ENCODE measurements around the gene GABARAPL2. TPM values are rescaled to one million over a fixed set of nuclear protein-coding genes. Genes with fewer than 3 reads are reported as not detected.

The GABARAPL2 gene
- polyA plus RNA-seq, 1 donor from 2014 or later = 344 TPM

DNA sequence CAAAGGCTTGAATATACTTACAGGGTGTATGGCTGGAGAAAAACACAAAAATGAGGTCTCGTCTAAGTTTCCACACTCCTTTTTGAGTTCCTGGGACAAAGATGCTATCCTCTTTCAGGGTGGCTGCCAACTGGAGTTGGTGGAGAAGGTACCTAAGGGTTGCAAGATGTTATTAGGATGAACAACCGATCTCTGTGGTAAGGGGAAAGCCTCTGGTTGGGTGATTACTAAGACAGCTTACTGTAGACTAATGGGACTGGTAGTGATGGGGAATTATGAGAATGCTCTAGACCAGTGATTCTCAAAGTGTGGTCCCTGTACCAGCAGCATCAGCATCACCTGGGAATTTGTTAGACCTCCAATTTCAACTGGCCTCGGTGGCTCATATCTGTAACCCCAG, 50.9 kb downstream of the GABARAPL2 start:
- Histone ChIP-seq H3K27me3 (ENCODE audit: insufficient read depth, low read depth, low read length) (no peaks in the 10 kb centered on the region), H3K9ac (ENCODE audit: low read length) (no peak overlapping the region), H2AFZ (ENCODE audit: low read depth, low read length) (no peak overlapping the region), H3K4me2 (ENCODE audit: low read length) (no peak overlapping the region), H3F3A (ENCODE audit: insufficient read depth, low read length, poor library complexity, severe bottlenecking) (no peaks in the 10 kb centered on the region), H3K9me3 (ENCODE audit: low read length) (no peaks in the 10 kb centered on the region), H3K27ac (ENCODE audit: low read length) (no peak overlapping the region), H4K20me1 (ENCODE audit: insufficient read depth) (no peaks in the 10 kb centered on the region), H3K36me3 (ENCODE audit: insufficient read depth, low read length) (peaks cover 3% of the 10 kb centered on the region), H3K9me2 (ENCODE audit: insufficient read depth, low read length) (no peaks in the 10 kb centered on the region), H3K79me2 (replicated peaks; ENCODE audit: insufficient read depth, low read length) (peaks cover 4% of the 10 kb centered on the region), H3K4me3 (ENCODE audit: low read length) (no peak overlapping the region)
- TF ChIP-seq RAD21 (conservative IDR thresholded peaks at IDR 0.05) = no peak
- TF ChIP-seq EP300 (conservative IDR thresholded peaks at IDR 0.05; ENCODE audit: poor library complexity, severe bottlenecking) = no peak
- TF ChIP-seq, protein P1, sequence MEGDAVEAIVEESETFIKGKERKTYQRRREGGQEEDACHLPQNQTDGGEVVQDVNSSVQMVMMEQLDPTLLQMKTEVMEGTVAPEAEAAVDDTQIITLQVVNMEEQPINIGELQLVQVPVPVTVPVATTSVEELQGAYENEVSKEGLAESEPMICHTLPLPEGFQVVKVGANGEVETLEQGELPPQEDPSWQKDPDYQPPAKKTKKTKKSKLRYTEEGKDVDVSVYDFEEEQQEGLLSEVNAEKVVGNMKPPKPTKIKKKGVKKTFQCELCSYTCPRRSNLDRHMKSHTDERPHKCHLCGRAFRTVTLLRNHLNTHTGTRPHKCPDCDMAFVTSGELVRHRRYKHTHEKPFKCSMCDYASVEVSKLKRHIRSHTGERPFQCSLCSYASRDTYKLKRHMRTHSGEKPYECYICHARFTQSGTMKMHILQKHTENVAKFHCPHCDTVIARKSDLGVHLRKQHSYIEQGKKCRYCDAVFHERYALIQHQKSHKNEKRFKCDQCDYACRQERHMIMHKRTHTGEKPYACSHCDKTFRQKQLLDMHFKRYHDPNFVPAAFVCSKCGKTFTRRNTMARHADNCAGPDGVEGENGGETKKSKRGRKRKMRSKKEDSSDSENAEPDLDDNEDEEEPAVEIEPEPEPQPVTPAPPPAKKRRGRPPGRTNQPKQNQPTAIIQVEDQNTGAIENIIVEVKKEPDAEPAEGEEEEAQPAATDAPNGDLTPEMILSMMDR (IDR thresholded peaks at IDR 0.05; ENCODE audit: poor library complexity, severe bottlenecking) = no peak
- TF ChIP-seq POLR2AphosphoS5 (IDR thresholded peaks at IDR 0.05) = no peak
- TF ChIP-seq TAF1 (IDR thresholded peaks at IDR 0.05; ENCODE audit: low read depth) = no peak
- no peak for TF ChIP-seq SMC3 (conservative IDR thresholded peaks at IDR 0.05; ENCODE audit: poor library complexity)

DNA sequence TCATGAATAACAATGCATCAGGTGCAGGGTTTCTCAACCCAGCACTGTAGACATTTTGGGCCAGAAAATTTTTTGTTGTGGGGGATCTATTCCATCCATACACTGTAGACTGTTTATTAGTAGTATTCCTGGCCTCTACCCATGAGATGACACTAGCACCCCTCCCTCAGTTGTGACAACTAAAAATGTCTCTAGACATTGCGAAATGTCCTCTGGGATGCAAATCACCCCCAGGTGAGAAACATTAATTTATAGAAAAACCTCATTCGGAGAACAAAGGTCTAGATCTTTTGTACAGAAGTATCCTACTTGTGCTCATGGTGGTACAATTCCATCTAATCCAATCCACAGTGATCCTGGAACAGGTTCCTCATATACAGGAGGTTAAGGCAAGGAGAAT, 52.6 kb downstream of the GABARAPL2 start:
- Histone ChIP-seq H3K9me3 (ENCODE audit: low read length) (no peaks in the 10 kb centered on the region), H3K4me2 (ENCODE audit: low read length) (no peak overlapping the region), H4K20me1 (ENCODE audit: insufficient read depth) (no peaks in the 10 kb centered on the region), H3K9me2 (ENCODE audit: insufficient read depth, low read length) (no peaks in the 10 kb centered on the region), H3K79me2 (replicated peaks; ENCODE audit: insufficient read depth, low read length) (peaks cover 4% of the 10 kb centered on the region), H3F3A (ENCODE audit: insufficient read depth, low read length, poor library complexity, severe bottlenecking) (no peaks in the 10 kb centered on the region), H2AFZ (ENCODE audit: low read depth, low read length) (no peak overlapping the region), H3K36me3 (ENCODE audit: insufficient read depth, low read length) (peaks cover 3% of the 10 kb centered on the region), H3K27me3 (ENCODE audit: insufficient read depth, low read depth, low read length) (no peaks in the 10 kb centered on the region), H3K4me3 (ENCODE audit: low read length) (no peak overlapping the region), H3K9ac (ENCODE audit: low read length) (no peak overlapping the region), H3K27ac (ENCODE audit: low read length) (no peak overlapping the region)
- TF ChIP-seq SMC3 (conservative IDR thresholded peaks at IDR 0.05; ENCODE audit: poor library complexity) (no peak), EZH2 (IDR thresholded peaks at IDR 0.05; ENCODE audit: borderline replicate concordance, insufficient read depth, low read length, poor library complexity, severe bottlenecking) (no peak), TAF1 (IDR thresholded peaks at IDR 0.05; ENCODE audit: low read depth) (no peak), MXI1 (conservative IDR thresholded peaks at IDR 0.05; ENCODE audit: poor library complexity, severe bottlenecking) (no peak), EP300 (conservative IDR thresholded peaks at IDR 0.05; ENCODE audit: poor library complexity, severe bottlenecking) (no peak), POLR2AphosphoS5 (IDR thresholded peaks at IDR 0.05) (no peak), RAD21 (conservative IDR thresholded peaks at IDR 0.05) (no peak)
- TF ChIP-seq, protein P1 (IDR thresholded peaks at IDR 0.05; ENCODE audit: poor library complexity, severe bottlenecking) = no peak
- TF ChIP-seq, protein P2, sequence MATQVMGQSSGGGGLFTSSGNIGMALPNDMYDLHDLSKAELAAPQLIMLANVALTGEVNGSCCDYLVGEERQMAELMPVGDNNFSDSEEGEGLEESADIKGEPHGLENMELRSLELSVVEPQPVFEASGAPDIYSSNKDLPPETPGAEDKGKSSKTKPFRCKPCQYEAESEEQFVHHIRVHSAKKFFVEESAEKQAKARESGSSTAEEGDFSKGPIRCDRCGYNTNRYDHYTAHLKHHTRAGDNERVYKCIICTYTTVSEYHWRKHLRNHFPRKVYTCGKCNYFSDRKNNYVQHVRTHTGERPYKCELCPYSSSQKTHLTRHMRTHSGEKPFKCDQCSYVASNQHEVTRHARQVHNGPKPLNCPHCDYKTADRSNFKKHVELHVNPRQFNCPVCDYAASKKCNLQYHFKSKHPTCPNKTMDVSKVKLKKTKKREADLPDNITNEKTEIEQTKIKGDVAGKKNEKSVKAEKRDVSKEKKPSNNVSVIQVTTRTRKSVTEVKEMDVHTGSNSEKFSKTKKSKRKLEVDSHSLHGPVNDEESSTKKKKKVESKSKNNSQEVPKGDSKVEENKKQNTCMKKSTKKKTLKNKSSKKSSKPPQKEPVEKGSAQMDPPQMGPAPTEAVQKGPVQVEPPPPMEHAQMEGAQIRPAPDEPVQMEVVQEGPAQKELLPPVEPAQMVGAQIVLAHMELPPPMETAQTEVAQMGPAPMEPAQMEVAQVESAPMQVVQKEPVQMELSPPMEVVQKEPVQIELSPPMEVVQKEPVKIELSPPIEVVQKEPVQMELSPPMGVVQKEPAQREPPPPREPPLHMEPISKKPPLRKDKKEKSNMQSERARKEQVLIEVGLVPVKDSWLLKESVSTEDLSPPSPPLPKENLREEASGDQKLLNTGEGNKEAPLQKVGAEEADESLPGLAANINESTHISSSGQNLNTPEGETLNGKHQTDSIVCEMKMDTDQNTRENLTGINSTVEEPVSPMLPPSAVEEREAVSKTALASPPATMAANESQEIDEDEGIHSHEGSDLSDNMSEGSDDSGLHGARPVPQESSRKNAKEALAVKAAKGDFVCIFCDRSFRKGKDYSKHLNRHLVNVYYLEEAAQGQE (IDR thresholded peaks at IDR 0.05; ENCODE audit: borderline replicate concordance) = no peak

Measured in neural cell (in vitro differentiated cells).